Pons (tissue), 1 donor: Measurements from ENCODE around the gene CDK14.
A peak's percentile ranks its signal among the peaks of the same experiment; 100 is the strongest.

Experiments
- DNase-seq: peaks from one replicate; pipeline ENCODE4 v3.0.0-alpha.2; 2016; ENCODE audit warnings: low spot score

CDK14 gene

DNA sequence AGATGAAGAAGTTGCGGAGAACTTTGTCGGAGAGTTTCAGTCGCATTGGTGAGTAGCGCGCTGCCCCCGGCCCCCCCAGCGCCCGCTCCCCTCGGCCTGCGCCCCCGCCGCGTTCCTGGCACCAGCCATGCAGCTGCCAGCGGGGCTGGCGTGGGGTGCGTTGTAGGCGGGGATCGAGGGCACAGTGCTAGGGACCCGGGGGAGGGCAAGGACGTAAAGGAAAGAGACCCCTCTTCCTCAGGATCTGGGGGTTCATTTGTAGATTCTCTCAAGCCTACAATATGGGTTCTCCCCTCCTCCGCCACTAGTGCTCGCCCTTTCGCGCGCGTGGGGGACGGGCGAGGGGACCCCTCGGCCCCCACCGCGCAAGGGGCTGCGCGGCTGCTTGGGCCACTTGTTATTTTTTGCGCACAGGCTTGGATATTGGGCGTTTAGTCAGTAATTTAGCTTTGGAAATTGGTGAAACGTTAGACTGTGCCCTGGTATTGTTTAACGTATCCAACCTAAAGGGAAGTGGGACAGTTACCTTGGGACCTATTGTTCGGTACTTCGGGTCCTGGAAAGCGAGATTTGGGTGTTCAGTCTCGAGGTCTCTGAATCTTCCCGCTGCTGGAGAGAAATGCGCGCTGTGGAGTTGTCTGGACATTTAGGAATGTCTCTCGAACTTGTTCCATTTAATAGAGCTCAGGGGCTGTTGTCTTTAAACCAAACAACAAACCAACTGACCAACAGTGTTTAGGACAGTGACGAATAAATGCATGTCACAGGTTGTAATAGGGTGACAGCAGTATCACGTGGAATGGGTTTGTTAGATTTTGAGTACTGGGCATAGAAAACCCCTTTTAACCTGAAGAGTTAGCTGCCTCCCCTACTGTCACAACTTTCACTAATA is 796 bp downstream of the CDK14 start:
- peak; percentile 31 for DNase-seq

DNA sequence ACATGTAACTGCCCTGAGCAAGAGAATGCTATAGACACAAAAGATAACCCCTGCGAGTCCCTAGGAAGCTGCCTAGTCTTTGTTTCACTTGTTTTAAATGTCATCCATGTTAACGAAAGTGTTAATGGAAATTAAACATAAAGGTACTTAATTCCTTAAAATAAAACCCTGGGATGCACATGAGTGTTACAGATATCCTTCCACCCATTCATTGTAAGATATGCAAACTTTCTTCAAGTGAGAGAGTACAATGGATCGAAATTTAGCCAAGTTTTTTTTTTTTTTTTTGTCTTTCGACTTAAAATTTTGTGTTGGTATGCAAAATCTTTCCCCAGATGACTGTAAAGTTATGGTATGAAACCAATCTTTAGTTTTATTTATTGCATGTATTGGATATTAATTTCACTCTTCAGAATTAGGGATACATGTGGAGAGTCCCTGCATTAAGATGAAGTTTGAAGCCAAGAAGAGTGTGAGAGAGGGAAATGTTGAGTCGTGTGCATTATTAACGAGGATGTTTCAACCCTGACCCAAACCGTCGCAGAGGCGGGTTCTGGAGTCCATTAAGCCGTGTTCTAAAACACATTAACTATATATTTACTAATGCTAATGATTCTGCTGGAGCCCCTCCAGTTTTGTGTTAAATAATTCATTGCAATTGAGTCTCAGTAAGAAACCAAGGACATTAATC is 1.6 kb downstream of the CDK14 start:
- DNase-seq = no peak

DNA sequence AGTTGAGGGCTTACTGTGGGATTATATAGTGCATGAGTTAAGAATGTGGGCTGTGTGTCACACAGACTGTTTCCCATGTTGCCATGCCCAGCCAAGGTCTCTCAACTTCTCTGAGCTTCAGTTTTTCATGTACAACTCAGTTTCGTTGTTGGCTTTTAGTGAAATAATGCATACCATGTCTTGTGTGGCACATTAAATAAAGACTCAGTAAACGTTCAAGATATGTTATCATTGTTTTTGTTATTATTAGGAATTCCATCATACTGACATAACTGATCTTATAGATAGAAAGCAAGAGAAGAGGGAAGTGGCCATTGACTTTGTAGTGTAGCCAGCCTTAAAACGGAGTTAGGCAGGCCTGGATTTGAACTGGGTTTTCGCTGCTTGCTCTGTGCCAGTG is 2.9 kb downstream of the CDK14 start:
- no peak for DNase-seq

DNA sequence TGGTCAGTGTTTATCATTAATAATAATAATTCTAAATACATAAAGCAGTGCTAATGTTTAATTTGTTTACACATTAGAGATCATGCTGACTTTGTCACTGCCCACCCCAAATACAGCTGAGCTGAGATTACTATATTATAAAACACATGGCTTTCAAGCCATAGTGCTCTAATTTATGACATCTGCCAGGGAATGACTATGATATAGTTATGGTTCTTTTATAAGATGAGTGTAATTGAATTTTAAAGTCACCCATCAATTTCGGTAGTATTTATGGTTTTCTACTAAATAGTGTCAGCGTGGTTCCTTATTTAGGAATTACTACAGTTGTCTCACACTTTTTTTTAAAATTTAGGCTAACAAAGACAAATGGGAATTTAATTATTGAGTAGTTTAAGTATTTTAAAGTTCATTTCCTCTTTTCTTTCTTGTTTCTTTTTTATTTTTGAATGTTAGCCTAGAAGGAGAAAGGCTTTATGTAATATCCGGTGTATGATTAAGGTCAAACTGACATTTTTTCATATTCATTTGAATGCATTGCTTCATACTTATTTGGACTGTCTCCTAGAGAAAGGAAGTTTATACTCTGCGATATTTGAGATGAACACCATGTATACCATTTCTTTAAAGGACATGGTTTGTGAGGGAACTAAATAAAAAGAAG is 3.9 kb downstream of the CDK14 start:
- DNase-seq = no peak

DNA sequence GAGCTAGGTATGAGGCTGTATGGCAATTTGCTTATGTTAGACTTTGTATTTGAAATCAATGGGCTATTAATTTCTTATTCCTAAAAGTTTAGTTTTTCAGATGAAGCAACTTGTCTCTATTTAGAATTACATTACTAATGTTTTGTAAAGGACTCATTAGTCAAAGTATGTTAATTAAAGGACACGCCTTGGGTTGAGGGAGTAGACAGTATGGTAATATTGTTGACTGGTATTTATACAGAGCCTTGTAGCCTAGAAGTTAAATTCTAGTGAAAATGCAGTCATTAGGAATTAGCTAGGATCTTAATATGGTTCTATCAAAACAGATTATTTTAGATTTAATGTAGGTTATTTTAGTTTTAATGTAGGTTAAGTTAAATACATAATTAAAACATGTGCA is 6.2 kb downstream of the CDK14 start:
- no peak for DNase-seq

DNA sequence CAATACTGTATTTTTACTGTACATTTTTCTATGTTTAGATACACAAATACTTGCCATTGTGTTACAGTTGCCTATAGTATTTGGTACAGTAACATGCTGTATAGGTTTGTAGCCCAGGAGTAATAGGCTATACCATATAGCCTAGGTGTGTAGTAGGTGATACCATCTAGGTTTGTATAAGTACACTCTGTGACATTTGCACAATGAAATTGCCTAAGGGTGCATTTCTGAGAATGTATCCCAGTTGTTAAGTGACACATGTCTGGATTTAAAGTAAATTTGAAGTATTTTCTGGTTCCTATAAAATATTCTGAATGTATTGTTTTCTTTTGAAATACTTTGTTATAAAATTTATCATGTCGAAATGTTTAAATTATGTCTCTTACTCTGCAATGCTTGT is 7.2 kb downstream of the CDK14 start:
- no peak for DNase-seq

DNA sequence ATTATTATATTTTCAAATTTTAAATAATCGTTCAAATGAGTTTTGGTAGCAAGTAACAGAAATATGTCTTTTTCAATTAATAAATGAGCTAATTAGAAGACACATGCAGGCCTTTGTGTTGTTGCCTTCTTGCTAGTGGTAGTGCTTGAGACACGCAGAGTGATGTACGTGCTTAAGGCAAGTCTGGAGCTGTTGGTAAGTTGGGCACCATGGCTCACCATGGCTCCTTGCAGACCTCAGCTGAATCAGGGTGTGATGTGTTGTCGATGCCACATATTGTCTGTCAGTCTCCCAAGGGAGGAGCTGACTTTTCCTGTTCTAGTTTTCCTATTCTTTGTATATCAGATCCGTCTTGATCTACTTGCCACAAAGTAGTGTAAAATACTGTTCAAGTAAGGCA is 8.3 kb downstream of the CDK14 start:
- no peak for DNase-seq

DNA sequence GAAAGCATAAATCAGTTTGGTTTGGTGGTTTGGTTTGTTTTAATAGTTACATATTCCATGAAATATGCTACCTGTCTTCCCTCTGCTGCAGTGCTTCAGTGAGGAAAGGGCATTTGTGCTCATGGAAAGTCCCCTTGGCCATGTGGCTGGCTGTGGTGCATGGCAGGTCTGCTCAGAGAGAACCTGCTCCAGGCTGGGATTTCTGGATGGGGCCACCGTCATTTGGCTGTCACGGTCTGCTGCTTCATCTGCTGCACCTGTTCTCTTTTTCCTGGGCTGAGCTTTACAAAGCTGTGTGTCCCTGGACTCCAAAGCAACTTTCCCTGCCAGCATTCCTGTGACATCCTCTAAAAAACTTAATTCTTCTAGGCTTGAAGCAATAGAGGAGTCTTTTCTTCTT is 8.9 kb downstream of the CDK14 start:
- DNase-seq = no peak

DNA sequence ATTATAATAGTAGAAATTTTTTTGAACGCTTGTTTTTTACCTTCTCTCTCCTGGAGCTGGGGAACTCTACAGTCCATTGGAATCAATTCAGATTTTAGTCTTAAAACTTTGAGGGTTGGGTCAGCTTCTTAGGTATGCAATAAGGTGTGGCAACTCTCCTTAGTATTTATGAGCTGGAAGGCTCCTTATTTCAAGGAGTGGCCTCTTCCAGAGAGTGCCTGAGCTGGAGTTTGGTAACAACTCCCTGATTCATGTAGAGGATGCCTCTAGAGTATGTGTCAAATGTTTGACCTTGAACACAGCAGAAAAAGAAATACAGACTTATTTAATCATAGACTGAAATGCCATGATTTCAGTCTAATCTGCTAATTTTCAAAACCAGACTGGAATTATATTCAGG is 11.1 kb downstream of the CDK14 start:
- DNase-seq = no peak

DNA sequence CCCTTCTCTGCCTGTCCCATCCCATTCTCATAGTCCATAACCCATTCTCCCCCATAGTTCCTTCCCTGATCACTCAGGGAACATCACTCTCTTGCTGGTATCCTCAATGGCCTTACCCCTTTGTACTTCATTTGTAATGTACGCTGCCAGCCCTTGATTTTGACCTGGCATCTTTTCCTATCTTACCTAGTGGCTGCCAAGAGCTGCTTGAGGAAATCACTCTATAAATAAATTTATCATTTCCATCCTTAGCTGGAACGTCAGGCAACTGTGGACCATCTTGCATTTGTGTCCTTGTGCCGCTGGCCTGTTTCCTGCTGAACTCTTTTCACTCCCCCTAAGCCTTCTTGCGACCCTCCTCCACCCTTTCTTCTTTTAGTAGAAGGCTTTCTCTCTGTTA is 14.0 kb downstream of the CDK14 start:
- DNase-seq = no peak

DNA sequence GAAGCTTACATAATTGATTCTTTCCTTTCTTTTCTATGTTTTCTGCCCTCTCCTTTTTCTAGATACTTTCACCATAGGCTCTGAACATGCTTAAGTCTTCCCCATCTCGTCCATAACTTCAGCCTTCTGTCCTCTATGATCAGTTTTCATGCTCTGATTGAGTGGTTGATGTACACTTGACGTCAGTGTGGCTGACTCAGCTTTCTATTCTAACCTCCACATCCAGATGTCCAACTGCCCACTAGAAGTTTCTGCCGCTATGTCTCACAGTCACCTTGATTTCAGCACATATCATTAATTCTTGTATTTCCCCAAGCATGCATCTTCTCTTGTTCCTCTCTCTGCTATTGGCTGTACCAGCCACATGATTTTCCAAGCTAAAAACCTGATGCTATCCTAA is 15.0 kb downstream of the CDK14 start:
- DNase-seq = no peak

DNA sequence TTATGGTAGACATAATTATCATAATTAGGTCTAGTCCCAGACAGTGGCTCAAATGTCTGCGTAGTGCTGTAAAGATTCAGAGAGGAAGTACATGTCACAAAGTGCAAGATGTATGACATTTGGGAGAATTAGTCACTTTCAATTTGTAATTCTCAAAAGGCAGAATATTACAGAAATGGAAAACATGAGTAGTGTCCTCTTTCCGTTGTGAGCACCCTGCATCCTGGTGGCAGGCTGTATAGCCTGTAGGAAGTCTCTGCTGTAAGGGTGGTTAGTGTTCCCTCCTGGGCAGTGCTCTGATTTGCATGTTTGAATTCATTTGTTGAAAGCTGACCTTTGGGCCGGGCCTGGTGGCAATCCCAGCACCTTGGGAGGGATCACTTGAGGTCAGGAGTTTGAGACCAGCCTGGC is 17.0 kb downstream of the CDK14 start:
- DNase-seq = no peak

DNA sequence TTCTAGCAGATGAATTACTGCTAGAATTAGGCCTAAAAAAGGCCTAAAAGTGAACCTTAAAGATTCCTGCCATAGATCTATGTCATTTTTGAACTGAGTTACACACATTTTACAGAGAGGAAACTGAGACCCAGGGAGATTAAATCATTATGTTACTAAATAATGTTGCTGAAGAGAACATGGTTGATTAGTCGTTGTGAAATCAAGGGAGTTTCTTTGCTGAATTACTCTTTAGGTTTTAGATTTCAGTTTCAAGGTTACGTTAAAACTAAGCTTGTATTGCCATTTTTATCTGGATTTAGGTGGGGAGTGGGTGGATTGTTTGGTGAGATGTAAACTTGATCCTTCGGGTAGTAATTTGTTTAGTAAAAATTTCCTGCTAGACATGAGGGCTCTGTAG is 21.3 kb downstream of the CDK14 start:
- no peak for DNase-seq

DNA sequence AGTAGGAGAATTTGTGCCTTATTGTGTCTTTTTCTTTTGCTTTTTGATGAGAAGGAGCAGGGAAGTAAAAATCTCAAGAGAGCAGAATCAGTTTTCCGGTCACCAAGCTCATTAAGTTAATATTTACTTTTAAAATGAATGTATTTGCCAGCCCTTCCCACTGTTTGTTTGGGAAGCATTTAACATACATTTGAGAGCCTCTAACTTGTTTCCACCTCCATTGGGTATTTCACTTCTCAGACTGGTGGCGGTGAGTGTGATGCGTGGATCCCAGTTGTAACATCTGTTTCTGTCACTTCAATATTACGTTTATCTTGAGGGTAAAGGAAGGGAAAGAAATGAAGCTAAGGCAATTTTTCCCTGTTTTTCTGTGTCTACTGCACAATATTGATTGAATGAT is 22.8 kb downstream of the CDK14 start:
- no peak for DNase-seq

DNA sequence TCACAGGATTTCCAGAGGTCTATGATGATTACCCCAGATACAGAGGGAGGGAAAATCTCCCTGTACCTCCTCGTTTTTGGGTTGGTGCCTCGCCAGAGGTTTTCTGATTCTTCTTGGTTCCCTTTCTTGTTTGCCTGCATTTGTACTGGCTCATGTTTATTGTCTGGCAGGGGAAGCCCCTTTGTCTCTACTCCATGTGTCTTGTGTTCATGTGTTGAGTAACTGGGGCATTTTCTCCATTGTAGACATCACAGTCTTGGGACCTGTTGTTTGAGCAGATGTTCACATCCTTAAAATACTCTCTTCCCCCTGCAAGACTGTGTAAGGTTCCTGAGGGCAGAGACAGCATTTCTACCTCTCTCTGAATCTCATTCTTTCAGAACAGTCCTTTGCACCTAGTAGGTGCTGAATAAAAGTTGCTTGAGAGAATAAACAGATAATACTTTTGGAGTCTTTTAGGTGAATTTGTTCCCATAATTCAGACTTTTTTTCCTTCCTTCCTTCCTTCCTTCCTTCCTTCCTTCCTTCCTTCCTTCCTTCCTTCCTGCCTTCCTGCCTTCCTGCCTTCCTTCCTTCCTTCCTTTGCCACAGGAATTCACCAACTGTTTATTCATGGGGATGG is 25.1 kb downstream of the CDK14 start:
- DNase-seq = no peak

DNA sequence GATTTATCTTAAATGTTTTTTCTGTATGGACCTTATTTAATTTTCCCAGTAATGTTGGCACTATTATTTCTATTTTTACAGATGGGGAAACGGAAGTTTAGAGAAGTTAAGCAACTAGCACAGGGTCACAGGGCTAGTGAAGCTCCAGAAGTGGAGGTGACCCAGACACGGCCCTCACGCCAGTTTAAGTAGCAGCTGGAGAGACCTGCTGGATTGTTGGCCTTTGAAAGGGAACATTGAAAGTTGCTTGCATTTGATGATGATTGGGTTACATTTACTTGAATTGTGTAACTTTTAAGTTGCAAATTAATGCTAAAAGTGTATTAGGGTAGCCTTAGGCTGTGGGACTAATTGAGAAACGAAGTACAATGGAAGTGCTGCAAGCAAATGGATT is 25.6 kb downstream of the CDK14 start:
- no peak for DNase-seq

DNA sequence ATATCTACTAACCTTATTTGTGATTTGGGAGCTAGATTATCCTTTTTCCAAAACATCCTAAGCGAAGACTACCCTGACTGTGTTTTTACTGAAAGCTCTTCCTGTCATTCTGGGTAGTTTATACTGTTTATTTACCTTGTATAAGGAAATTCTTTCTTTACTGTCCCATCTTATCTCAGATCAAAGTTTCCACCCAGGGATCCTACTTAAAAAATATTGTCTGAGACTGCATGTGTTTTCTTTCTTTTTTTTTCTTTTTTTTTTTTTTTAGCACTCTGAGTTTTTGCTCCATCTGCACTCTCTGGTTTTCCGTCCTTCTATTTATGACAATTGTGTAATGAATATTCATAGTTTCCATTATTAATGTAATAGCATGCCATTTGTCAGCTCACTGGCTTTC is 26.5 kb downstream of the CDK14 start:
- no peak for DNase-seq

DNA sequence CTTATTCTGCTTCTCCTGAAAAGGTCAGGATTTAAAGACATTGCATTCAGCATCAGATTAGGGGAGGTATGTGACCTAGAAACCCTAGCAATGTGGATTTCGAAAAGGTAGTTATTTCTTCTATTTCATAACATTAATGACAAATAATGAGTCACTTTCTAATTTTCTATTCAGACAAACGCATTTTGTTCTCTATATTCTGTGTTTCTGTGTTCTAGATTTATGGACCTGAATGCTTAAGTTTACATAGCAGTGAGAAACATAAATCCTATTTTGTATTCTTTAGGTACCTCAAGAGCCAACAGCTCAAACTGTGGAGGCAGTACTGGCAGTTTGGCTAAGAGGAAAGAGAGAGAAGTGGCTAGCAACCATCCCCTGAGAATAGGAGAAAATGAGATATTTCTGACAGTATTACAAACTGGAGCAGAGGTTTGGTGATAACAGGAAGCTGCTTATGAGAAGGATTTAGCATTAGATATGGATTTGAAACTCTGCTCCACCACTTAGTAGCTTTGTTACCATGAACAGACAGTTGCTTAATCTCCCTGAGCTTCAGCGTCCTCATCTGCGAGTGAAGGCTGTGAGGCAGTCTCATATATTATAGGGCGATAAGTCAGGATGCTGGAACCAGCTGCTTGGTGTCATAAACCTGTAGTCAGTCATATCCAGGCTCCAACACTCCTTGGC is 28.2 kb downstream of the CDK14 start:
- DNase-seq = no peak

DNA sequence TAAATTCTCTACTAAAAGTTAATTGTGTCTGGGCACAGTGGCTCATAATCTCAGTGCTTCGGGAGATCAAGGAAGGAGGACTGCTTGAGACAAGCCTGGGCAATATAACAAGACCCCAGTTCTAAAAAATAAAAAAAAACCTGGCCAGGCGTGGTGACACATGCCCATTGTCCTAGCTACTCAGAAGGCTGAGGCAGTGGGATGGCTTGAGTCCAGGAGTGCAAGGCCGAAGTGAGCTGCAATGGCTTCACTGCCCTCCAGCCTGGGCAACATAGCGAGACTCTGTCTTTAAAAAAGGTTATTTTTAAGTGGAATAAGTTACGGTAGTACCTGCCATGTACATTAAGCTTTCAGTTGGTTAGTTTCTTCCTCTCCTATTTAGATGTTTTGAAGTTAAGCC is 28.9 kb downstream of the CDK14 start:
- no peak for DNase-seq

DNA sequence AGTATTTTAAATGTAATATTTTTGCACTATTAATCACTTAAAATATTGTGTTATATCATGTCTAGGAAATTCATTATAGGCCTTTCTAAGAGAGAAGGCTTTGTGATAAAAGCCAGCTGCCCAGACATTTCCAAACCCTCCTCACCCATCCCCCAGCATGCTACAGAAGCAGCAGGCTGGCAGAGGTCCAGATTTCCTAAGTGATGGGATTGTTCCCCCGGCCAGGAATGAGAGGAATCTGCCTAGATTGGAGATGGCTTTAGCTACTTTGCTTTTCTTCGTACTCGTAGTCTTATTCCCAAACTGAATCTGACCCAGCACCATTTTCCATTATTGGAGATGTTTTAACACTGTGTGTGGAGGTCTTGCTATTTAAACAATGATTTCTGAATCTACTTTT is 29.4 kb downstream of the CDK14 start:
- DNase-seq = peak; percentile 53

DNA sequence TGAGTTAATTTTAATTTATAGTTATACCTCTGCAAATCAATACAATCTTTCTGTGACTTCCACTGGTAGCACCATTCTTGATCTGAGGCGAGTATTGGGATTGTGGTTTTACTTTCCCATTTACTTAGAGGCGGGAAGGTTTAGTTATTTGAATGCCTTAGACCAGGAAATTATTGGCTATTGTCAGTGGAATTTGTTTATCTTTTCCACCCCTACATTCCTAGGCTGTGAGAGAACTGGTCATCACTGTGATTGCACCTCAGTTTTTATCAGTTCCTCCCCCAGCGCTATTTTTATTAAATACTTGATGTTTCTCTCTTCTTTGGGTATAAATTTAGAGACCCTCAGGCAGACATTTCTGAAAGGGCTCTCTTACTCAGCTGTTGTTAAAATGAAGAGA is 29.9 kb downstream of the CDK14 start:
- no peak for DNase-seq

DNA sequence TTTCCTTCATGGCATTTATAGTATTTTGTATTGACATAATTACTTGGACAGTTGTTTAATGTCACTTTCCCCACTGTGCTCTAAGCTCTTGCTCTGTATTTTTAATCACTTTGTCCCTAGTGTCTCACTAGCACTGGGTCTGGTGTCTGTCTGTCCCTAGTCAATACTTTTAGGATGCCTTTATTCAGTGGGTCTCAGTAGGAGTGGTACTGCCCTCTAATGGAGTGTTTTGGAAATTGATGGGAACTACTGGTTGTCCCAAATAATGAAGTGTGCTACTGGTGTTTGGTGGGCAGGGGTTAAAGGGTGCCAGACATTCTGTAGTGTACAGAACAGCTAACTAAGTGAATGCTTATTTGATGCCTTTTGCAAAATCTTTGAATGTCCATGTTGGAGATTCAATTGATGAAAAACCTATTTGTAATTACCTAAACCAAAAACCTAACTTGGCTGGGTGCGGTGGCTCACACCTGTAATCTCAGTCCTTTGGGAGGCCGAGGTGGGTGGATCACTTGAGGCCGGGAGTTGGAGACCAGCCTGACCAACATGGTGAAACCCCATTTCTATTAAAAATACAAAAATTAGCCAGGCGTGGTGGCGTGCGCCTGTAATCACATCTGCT is 33.3 kb downstream of the CDK14 start:
- DNase-seq = peak; percentile 64
